Activated effector memory CD4-positive, alpha-beta T cell treated with Interleukin-2 at 50 U/mL for 16 hours (primary cell): ENCODE data around the gene TSPAN9.

Experiments
- DNase-seq: peaks from one replicate; pipeline ENCODE4 v3.0.0-alpha.2; 2020

Gene TSPAN9, protein sequence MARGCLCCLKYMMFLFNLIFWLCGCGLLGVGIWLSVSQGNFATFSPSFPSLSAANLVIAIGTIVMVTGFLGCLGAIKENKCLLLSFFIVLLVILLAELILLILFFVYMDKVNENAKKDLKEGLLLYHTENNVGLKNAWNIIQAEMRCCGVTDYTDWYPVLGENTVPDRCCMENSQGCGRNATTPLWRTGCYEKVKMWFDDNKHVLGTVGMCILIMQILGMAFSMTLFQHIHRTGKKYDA

DNA sequence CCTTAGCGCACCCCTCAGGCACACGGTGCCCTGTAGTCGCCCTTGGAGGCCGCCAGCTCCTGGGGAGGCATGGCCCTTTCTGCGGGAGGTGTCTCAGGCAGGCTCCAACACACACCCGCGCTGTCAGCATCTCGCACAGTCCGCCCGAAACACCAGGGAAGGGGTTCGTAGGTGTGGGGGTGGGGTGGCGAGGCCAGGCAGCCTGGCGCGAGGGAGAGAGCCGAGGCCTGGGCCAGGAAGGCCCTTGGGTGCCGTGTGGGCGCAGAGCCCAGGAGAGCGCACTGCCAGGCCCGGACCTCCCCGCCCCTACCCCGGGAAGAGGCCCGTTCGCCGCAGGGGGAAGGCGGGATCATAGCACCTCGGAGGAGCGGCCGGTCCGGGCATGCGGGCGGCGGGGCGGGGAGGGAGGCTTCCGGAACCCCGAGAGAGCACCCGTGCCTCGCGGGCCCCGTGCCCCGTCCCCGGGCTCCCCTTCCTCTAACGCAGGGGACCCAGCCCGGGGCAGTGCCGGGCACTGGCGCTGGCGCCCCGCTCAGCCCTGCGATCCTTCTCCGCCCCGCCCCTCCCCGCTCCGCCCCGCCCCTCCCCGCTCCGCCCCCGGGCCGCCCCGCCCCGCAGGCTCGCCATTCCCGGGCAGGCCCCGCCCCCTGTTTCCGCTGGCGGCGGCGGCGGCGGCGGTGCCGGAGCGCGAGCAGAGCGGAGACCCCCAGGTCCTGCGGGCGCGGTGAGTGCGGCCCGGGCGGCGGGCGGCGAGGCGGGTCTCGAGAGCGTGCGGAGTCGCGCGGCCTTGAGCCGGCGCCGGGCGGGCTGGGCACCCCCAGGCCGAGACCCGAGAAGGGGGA, at the start of gene TSPAN9:
Gene TSPAN9, plus strand, starts transcription at position 650 of the 842 bp plus-strand sequence. CDS start 123,815 bp downstream, outside the sequence.
- peak; percentile 59 for DNase-seq

DNA sequence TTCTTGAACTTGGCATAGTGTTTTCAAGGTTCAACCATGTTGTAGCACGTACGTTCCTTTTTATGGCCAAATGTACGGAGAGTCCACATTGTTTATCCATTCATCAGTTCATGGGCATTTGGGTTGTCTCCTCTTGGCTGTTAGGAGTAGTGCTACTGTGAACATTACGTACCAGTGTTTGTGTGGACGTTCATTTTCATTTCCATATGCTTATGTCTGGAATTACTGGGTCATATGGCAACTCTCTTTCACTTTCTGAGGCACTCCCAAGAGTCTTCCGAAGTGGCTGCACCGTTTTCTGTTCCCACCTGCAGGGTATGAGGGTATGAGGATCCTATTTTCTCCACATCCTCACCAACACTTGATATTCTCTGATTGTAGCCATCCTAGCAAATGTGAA, 49.1 kb upstream of the TSPAN9 start:
- no peak for DNase-seq

DNA sequence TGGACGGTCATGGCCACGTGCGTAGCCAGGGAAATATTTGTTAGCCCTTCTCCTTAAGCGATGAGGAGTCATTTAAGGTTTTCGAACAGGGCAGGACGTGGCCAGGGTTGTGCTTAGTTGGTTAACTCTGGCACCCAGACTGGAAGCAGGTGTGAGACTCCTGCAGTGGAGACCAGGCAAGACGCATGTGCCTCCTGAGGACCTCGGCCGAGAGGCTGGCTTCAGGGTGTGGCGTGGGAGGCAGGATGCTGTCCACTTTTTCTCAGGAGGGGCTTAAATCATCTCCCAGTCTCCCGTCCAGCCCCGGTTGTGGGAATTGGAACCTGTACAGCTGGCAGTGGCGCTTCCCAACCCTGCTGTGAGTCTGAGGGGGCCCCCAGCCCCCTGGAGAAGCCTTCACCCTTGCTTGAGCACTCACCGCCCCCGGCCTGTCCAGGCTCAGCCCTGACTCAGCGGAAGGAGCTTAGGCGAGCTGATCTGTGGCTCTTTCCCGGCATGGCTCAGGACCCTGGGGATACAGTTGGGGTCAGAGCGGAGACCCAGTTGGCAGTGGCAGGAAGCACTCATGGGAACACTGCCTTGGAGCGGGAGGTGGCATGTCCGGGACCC, 46.3 kb upstream of the TSPAN9 start:
- DNase-seq, result no peak

DNA sequence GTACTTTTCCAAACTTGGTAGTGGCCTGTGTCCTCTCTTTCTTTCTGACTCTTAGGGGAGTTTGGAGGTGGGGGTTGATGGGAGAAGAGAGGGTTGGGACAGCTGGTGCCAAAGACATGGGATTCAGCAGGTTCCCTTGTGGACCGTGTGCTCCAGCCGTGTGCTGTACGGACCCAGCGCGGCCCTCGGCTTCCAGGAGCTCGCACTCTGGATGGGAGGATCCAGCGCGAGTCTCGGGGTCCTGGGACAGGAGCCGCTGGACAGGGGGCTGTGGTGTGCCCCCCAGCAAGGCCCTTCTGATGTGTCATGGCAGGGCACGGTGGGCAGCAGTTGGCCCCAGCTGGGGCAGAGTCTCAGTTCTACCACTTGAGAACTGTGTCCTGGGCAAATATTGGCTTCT, 45.0 kb upstream of the TSPAN9 start:
- DNase-seq, result no peak

DNA sequence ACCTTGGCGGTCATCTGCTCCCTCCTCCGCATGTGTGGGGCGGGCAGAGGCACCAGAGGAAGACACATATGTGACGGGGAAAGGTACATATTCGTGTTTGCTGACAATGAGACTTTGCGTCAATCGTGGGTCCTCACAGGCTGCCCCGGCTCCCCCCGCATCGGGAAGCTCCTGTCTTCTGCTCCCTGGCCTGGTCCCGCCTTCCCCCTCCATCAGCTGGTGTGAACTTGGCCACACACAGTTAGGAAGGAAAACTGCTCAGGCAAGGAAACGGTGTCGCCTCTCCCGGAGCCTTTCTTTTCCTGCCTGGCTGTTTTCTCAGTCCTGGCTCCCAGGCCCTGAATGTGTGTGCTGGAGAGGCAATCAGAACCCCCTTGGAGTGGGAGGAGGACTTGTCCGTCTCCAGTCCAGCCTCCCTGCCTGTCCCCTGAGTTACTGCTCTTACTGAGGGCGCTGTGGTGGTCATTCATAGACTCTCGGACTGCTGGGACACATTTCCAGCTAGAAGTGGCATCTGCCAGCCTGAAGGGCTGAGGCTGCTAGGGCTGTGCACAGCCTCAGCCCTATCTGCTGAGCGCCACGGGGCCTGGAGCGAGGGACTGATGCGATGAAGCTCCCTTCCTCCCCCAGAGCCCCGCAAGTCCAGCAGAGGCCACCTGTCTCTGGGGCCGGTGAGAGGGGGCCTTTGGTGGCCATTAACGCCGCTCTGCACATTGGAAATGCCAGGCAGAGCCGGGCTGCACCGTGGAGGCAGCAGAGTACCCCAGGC, 44.2 kb upstream of the TSPAN9 start:
- DNase-seq, result no peak

DNA sequence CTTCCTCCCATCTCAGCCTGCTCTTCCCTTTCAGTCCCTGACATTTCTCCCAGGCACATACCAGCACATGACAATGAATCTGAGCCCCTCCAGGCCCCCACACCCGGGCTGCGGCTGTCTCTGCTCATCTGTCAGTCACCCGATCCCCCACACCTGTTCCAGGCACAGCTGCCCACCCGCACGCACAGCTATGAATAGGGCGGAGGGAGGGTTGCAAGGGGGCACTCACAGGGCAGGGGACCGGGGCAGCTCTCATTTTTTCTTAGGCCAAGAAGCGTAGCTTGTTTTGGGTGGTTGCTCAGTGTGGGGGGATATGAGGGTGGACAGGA, 43.7 kb upstream of the TSPAN9 start:
- no peak for DNase-seq

DNA sequence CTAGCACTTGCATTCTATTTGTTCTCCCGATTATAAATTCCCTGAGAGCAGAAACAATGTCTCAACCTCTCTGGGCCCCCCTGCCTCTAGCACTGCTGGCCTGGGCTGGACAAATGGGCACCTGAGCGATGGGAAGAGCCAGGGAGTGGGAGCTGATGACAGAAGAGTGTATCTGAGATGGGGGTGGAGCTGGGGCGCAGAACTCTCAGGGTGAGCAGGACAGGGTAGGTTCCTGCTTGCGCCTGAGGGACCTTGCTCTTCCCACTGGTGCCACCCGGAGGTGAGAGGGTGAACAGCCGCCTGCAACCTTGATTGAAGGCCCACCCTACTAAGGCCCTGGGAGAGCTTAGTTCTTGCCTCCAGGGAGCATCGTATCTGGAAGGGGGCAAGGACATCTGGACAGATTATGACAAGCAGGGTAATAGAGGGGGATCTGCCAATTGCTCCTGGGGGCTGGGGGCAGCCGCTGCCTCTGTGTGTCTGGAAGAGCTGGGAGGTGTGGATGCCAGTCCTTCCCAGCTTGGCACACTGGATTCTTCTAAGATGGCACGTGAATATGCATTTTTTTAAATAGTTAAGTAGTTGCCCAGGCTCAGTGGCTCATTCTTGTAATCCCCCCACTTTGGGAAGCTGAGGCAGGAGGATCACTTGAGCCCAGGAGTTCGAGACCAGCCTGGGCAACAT, 43.0 kb upstream of the TSPAN9 start:
- no peak for DNase-seq

DNA sequence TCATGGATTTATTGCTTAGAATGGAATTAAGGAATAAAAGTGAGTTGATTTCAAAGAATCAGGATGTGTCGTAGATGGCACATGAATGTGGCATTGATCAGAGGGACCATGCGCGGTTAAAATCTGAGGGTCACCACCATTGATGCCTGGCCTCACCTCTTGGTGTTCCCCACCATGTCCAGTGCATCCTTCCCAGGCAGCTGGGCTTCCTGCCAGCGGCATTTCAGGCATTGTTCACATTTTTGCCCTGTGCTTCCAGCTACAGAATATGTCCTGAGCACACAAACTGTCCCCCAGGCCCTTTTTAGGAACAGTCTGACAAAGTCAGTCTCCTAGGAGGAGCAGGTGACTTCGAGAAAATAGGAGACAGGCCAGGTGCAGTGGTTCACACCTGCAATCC, 42.0 kb upstream of the TSPAN9 start:
- DNase-seq, result no peak

DNA sequence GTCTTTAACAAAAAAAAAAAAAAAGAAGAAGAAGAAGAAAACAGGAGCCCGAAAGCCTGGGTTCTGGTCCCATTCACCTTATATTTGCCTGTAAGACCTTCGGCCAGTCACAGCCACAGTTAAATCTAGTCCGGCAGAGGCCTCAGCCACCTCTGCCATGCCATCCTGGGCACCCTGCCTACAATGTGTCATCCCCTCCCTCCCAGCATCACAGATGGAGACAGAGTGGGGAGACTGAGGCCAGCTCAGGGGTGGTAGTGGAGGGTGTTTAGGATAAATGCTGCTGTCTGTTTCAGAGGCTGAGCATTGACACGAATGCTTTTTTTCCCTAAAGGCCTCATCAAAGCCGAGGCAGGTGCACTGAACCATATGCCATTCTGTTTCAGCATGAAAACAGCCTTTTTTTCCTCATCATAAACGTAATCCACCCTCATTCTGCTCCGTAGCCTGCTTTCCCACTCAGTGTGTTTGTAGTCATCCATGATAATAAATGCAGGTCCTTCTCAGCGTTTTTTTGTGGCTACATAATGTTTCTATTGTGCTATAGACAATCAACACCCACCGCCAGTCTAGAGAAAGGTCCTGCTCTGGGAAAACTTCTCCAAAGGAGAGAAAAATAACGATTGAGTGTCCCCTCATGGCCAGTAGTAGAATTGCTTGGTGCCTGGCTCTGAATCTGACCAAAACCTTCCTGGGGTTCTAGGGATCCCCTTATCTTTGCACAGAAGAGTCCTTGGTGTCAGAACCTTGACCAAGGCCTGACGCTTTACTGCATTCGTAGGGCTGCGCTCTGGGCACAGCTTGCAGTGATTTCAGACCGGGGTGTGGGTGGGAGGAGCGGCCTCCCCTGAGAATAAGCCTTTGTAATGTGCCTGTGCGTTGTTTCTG, 41.1 kb upstream of the TSPAN9 start:
- no peak for DNase-seq

DNA sequence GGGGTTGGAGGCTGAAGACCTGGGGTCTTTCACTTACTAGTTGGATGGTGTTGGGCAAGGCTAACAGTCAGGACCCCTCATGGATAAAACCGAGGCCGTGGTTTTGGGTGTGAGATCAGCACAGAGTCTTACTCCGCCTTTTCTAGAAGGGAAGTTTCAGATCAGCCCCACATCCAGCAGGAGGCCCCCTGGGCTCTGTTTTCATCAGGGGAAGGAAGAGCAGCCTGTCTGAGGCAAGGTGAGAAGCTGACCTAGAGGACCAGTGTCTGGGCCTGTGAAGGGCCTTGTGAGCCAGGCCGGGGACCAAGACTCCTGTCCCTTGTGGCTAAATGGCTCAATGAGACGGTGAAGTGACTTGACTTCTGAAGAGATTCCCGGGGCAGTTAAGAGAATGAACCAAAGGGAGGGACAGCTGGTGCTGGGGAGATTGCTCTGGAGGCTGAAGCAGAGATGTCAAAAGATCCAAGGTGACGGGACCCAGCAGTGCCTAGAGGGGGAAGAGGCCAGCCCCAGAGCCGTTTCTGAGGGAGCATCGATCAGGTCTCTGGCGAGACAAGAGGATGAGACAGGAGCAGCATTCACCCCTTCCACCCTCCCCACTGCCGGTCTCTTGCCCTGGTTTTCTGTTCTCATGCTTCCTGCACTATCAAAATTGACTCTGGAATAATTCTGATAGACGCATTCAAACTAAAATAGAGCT, 40.1 kb upstream of the TSPAN9 start:
- DNase-seq, result no peak

DNA sequence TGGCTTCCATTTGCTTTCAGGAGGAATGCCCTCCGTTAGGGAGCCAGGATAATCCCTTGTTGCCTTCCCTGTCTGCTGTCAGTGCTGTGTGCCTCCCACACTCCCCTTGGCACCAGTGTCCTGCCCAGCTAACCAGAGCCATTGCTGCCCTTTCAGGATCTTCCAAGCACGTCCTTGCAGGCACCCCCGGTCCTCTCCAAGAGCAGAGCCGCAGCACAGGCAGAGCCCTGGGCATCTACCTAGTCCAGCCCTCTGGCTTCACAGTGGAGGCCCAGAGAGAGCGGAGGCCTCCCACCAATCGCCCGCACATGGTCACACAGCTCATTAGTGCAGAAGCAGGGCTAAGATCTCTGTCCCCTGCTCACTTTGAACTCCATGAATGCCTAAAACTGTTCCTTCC, 39.0 kb upstream of the TSPAN9 start:
- no peak for DNase-seq

DNA sequence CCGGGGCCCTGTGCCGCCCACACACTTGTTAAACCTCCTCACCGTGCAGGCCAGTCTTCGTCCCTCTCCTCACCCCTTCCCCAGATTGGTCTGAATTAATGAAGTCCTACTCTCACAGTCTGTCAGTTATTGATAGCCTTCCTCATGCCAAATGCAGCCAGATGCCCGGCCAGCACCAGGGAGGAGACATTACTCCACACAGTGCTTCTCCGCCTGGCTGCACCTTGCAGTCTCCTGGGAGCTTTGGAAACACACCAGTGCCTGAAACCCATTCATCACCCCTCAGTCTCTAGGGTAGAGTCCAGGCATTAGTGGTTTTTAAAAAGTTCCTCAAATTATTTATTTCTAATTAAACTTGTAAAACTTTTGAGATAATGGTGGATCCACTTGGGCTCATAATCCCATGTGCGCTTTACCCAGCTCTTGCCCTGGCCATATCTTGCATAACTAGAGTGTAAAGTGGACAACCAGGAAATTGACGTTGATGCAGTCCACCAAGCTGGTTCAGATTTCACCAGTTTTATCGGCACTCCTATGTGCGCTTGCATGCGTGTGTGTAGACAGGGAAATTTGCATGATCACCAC, 38.2 kb upstream of the TSPAN9 start:
- no peak for DNase-seq

DNA sequence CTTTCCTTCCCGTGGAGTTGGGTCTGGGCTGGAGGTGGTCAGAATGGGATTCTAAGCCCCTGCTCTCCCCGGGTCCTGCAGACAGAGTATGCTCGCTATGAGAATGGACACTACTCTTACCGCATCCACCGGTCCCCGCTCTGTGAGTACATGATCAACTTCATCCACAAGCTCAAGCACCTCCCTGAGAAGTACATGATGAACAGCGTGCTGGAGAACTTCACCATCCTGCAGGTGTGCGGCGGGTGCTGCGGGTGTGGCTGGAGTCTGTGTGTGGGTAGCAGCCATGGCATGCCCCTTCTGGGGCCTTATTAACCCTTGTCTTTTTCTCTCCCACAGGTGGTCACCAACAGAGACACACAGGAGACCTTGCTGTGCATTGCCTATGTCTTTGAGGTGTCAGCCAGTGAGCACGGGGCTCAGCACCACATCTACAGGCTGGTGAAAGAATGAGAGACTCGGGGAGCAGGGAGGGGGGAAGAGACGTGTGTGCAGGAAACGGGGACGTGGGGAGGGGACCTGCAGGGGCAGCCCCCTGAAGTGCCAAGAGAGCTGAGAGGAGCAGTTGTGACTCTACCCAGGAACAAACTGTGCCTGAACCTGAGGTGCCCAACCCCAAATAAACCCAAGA, 37.0 kb upstream of the TSPAN9 start:
- DNase-seq, result no peak

DNA sequence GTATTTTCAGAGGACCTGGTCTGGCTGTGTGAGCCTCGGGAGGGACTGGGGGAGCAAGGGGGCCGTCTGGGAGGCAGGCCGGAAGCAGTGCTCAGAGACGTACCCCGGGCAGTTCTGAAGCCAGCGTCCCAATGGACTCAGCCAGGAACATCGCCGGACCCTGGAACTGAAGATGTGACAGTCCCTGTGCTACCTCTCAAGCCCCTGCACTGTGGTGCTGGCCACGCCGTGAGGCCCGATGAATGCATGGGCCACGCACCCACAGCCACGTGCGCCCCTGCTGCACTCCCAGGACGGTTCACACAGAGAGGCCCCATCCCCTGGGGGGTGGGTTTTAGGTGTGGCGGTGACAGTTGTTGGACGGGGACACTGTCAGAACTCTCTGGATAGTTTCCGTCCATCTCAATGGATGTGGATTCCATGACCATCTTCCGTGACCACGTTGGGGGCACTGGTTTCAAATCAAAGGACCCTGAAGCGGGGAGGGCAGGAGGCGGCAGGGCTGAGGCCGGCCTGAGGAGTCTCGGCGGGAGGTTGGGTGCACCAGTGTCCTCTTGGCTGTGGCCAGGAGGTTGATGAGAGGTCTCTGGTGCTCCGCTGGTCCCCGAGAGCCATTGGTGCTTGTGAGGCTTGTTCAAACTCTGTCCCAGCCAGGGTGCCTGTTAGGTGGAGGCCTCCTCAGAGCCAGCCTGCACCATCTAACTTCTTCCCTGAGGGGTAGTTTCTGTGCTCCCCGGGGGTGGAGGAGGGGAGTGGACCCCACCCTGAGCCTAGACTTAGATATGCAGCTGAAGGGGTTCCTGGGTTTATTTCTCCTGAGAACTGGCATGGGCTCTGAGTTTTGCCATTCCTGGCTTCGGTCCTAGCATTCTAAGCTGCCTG, 36.3 kb upstream of the TSPAN9 start:
- no peak for DNase-seq

DNA sequence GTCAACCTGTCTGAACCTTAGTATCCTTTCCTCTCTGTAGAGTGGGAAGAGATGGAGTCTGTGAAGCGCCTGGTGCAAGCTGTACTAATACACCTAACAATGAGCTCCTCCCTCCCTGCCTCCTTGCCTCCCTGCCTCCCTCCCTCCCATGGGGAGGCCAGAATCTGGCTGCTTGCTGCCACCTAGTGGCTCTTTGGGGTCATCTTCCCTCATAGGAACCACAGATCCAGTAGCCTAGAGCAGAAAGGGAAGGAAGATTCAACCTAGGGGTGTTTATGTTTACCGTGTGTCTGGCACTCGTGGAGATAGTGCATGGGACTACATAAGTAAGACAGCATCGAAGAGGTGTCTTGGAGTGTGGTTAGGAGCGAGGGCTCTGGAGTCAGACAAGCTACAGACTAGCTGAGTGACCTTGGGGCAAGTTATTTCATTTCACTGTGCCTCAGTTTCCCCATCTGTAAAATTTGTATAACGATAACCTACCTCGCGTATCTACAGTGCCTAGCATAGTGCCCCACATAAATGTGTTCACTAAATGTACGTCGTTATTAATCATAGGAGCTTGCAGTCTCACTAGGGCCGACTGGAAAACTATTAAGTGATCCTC, 35.5 kb upstream of the TSPAN9 start:
- peak; percentile 16 for DNase-seq

DNA sequence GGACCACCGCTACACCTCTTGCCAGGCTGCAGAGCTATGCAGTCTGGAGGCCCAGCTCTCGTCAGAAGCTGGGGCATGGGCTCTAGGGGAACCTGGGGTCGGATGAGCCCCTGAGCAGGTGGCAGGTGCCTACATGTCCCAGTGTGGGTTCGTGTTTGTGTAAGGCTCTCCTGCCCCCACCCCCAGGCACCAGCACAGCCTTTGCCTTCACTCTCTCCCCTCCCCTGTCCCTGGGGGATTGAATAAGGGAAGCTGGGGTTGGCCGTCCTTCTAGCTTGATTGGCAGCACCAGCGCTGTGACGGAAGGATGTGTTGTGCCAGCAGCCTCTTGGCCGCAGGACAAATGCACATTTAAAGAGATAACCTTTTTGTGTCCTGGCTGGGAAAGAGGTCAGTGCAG, 34.8 kb upstream of the TSPAN9 start:
- no peak for DNase-seq

DNA sequence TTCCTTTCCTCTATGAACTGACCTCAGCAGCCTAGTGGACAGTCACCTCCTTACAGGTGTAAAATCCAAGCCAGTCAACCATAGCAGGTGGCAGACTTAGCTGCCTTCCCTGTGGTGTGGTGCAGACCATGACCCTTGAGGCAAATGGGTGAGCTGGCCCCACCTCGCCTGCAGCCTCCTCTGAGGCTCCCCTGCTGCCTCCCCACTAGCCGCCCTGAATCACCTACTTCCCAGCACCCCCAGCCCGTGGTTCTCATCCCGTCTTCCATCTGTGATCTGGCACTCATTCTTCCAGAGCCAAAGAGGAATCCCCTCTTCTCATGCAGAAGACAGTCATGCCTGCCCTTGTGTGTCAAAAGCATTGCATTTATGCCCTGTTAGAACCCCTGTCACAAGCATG, 34.4 kb upstream of the TSPAN9 start:
- DNase-seq, result no peak

DNA sequence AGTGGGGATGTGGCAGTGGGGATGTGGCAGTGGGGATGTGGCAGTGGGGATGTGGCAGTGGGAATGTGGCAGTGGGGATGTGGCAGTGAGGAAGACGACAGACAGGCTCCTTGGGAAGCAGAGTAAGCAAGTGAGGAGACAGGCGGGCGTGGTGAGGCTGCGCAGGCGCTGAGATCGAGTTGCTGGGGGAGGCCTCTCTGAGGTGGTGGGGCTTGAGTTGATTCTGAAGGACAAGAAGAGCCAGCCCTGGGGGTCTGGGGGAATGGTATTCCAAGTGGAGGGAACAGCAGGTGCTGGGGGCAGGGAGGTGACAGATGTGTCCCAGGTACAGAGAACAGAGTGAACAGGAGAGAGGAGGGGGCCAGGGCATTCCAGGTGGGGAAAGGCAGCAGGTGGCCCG, 33.8 kb upstream of the TSPAN9 start:
- DNase-seq, result no peak

DNA sequence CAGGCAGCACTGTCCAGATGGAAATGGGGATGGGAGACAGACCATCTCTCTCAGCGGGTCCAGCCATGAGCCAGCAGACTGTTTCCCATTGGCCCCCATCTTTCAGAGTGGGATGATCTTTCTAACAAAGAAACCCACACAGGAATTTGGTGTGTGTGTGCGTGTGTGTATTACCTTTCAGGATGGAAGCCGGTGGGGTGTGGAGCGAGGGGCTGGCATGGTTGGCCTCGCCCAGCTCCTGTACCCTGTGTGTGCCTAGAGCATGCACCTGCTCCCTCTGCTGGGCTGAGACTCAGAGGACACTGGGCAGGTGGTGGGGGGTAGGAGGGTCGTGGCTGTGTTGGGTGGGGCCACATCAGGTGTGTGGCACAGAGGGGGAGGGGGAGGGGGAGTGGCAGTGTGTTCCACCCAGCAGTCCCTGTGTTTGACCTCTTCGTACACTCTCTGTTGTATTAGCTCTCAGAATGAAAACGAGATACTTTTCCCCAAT, 33.0 kb upstream of the TSPAN9 start:
- DNase-seq, result no peak
